GM21390 (cell line): ENCODE data around the gene RAD51B.

Source experiments
- ATAC-seq: cut with Tn5 transposase; IDR thresholded peaks from one replicate; pipeline ENCODE4 v1.9.1; 2021; ENCODE audit not compliant: unreplicated experiment

RAD51B gene

DNA sequence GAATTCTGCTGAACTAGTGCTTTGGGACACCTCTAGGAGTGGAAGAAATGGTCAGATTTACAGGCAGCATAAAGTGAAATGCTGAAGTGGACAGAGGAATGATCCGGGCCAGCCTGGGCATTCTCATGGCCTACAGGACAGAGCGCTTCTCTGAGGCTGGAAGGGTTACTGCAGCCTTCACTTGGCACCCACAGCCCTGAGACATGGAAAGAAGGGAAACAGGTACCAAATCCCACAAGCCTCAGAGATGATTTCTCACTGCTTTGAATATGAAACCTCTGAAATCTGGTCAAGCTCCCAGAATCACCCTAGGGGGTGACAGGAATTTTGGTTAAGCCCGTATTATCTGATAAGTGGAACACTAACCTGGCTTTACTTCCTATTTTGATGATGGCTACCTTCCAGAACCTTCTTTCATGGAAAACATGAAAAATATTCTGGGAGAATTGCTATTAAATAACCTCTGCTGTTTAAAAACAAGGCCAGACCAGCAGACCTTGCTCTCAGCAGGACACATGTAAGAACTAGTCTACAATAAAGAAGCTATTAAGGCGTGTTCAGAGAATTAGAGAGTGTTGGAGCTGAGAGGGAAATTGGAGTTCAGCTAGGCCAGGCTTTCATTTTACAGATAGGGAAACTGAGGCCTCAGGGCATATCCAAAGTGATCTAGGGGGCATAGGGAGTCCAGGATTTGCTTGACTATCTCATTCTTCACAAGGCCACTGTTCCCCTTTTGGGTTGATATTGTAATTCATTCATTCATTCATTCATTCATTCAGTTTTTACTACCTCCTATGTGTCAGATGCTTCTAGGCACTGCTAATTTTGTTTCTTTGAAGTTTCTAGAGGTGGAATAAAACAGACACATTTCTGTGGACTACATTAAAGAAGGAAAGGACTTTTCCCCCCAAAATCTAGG, 691.8 kb downstream of the RAD51B start:
- no peak for ATAC-seq

DNA sequence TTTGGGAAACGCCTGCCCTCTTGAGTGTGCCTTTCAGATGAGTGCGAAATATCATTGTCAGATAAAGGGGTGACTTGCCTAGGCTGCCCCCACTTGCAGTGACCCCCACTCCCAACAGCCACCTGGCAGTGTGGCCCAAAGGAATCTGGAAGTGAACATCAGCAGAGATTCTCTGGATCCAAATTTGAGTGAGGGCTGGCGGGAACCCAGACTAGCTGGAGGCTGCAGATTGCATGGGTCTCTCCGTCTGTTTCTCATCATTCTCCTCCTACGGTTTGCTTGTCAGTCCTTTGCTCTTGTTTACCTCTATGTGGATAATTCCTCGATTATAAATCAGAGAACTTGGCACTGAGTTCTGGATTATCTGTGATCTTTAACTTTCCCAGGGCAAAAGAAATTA, 692.5 kb downstream of the RAD51B start:
- ATAC-seq: no peak

GRCh38 chr14:68513137-68513536, 693.6 kb downstream of the RAD51B start:
- ATAC-seq: no peak

DNA sequence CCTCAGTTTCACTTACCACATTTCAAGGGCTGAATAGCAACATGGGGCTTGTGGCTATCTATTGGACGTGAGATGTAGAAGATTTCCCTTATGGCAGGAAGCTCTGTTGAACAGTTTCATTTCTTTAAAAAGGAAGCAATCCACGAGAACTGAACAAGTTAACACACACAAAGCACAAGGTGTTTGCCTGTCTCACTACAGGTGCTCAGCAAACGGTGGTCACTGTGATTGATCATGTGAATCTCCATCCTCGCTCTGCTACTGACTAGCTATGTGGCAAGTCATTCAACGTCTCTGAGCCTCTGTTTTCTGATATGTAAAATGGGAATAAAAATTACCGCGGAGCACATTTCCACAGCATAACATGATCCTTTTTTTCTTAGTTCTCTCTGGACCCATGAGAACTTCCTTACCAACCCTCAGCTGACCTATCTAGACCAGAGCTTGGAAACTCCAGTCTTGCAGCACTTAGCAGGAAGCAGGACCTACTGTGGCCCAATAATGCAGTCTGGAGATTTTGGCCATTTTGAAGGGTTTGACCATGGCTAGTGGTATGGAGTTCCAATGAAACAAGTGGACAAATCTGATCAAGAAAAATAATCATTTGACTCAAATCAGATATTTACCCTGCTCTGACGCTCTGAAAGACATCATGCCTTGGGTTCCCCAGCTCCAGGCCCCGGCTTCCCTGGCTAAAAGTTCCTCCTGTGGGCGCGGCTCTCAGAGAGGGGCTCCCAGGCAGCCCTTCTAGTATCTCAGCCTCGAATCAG, 694.4 kb downstream of the RAD51B start:
- peak; percentile 75 for ATAC-seq

GRCh38 chr14:68514608-68515194, 695.1 kb downstream of the RAD51B start:
- ATAC-seq: no peak

DNA sequence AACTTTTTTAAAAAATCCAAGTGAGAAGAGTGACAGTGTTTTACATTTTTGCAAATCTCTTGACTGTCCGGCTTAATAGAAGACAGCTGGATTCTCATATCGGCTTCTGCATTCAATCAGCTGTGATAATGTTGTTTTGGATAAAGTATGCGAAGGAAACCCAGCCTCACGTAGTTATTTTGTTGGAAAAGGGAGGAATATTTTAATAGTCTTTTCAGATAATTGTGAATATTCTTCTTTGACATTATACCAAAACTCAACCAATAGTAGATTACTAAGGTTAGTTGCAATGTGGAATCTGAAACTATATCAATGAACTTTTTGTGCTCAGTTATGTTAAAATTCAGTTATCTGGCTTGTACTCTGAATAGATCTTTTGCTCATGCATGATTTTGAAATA, 696.8 kb downstream of the RAD51B start:
- no peak for ATAC-seq

- no peak for ATAC-seq
These were observed 698.6 kb downstream of the RAD51B start for GRCh38 chr14:68518166-68518565.

- no peak for ATAC-seq
These were observed 699.4 kb downstream of the RAD51B start for GRCh38 chr14:68518761-68519670.

GRCh38 chr14:68519671-68520187, 700.1 kb downstream of the RAD51B start:
- peak; percentile 81 for ATAC-seq

GRCh38 chr14:68520637-68521556, 701.3 kb downstream of the RAD51B start:
- ATAC-seq: no peak

GRCh38 chr14:68521557-68521901, 702.0 kb downstream of the RAD51B start:
- ATAC-seq: no peak

- no peak for ATAC-seq
These were observed 702.5 kb downstream of the RAD51B start for GRCh38 chr14:68521961-68522509.

DNA sequence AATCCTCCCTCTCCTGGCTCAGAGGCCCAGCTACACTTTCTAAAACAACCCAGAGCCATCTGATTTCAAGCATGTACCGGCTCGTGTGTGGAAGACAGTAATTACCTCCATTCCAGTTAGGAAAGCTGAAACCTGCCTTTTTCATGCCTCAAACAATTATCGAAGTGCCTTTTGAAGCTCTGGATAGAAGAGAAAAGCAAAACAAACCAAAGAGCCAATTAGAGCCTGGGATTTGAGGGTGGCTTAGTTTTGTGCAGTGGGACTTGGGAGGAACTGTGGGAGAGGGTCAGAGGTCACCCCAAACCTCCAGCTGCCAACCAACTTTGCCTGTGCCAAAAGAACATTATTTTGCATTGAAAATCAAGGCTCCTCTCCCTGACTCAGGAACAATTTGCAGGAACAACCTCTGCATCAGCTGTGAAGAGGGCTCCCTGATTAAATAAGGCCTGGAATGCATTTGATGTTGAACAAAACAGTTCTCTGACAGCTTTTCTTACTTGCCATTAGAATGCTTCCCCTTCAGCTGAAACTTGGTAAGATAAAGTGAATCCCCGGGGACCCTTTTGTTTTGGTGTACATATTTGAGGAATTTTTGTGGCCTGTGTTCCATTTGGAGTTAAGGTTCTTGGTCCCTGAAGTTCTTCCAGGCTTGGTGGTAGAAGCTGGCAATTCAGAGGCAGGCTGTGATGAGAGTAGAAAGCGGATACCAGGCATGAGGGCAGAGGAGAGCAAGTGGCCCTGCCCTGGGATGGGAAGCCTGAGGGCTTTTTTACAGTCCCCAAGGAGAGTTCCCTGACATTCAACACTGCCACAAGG, 703.1 kb downstream of the RAD51B start:
- no peak for ATAC-seq

- no peak for ATAC-seq
These were observed 703.7 kb downstream of the RAD51B start for GRCh38 chr14:68523326-68523610.

DNA sequence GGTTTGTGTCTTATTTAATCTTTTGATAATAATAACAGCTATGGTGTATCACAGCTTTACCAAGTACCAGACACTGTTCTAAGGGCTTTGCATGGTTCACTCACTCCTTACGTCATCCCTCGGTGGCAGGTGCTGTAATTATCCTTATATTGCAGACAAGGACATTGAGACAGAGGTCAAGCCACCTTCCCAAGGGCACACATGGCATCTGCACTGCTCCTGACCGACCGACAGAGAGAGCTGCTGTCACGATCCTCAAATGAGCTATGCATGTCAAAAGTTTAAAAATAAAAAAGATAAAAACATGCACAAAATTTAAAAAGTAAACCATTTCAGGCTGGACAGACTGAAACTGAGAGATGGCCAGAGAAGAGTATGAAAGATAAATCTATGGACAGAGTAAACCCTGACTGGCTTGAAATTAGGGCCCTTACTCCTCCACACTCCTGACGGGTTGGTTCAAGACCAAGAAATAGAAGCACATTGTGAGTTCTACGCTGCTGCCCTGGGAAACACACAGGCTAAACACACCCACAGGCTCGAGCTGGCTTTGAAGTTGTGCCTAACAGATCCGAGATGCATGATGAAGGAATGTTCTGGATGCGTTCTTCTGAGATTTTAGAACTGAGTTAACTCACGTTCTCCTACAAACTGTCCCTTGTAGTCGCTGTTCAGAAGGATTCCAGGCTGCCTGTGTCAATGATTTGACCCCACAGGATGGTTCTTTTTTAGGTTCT, 704.6 kb downstream of the RAD51B start:
- no peak for ATAC-seq

- no peak for ATAC-seq
These were observed 705.9 kb downstream of the RAD51B start for GRCh38 chr14:68525516-68525915.

- no peak for ATAC-seq
These were observed 707.0 kb downstream of the RAD51B start for GRCh38 chr14:68526512-68527091.
